GM08714 (cell line): Measurements from ENCODE around the gene IRF2.
A peak's percentile ranks its signal among the peaks of the same experiment; 100 is the strongest.

Experiments
- H3K4me3 ChIP-seq: fragments of 200-500 bp; sonication (Bioruptor generic); 2 replicates; pipeline ENCODE4 v1.5.1; 2014; ENCODE audit warnings: mild to moderate bottlenecking, low read length, inconsistent platforms
- ZNF274 ChIP-seq: IDR thresholded peaks from 2 replicates; pipeline ENCODE4 v1.6.1; 2012; ENCODE audit warnings: mild to moderate bottlenecking, low read depth, low read length

Gene IRF2

DNA sequence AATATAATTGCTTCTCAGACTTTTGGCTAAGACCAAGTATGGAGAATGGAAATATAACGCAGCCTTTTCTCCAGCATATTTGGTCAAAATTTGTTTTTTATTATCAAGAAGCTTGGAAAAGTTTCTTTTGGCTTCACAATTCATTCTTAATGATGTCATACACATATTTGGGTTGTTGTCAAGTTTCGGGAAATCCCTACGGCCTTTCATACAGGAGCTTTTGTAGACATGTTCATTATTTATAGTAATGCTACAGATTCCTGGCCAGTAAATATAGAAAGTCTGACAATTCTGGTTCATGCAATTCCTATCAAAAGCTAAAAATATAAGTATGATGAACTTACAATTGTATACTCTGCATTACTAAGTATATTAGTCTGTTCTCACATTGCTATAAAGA, 112.9 kb downstream of the IRF2 start:
- no peak for TF ChIP-seq ZNF274
- H3K4me3 ChIP-seq: no peak overlapping the region

GRCh38 chr4:184359888-184360287, 114.5 kb downstream of the IRF2 start:
- H3K4me3 ChIP-seq: no peak overlapping the region
- TF ChIP-seq ZNF274: no peak

- H3K4me3 ChIP-seq: no peak overlapping the region
- no peak for TF ChIP-seq ZNF274
Measured at GRCh38 chr4:184358521-184359232, 115.7 kb downstream of the IRF2 start.

GRCh38 chr4:184357772-184358171, 116.6 kb downstream of the IRF2 start:
- TF ChIP-seq ZNF274: no peak
- no peak overlapping the region for H3K4me3 ChIP-seq

- no peak overlapping the region for H3K4me3 ChIP-seq
- TF ChIP-seq ZNF274: no peak
Measured at GRCh38 chr4:184357165-184357564, 117.2 kb downstream of the IRF2 start.

DNA sequence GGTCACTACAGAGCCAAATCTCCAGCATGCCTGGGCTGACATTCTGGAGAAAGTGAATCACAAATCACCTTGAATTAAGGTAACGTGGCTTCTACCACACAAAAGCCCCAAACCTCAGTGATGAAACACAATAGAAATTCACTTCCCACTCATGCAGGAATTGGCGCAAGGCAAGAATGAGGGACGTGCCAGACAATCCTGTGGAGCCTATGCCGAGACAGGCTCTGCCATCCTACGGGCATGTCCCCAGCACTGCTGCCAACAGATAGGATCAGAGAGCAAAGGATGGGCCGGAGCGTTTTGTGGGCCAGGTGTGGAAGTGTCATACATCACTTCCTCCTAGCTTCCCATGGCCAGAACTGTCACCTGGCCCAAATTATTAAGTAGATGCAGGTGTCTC, 118.0 kb downstream of the IRF2 start:
- H3K4me3 ChIP-seq: no peak overlapping the region
- no peak for TF ChIP-seq ZNF274

DNA sequence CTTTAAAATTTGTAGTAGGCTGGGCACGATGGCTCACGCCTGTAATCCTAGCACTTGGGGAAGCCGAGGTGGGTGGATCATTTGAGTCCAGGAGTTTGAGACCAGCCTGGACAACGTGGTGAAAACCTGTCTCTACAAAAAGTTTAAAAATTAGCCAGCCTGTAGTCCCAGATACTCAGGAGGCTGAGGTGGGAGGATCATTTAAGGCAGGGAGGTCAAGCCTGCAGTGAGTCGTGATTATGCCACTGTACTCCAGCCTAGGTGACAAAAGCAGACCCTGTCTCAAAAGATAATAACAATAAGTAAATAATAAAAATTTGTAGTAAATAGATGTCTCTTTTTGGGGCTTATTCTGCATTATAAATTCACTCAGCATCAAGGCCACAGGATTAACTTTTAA, 118.5 kb downstream of the IRF2 start:
- no peak for TF ChIP-seq ZNF274
- no peak overlapping the region for H3K4me3 ChIP-seq

GRCh38 chr4:184355111-184355604, 119.2 kb downstream of the IRF2 start:
- TF ChIP-seq ZNF274: no peak

DNA sequence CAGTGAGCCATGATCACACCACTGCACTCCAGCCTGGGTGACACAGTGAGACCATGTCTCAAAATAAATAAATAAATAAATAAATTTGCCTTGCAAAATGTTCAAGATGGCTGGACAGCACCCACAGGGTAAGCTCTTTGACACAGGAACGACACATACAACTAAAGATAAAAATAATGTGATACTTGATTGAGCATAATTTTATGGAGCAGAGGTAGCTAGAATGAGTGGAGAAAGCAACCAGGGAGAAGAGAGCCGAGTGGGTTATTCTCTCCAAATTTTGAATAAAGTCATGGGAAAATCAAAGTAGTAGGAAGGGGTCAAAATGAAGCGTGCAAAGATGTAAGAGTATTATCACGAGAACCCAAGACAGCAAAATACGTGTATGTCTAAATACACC, 121.5 kb downstream of the IRF2 start:
- TF ChIP-seq ZNF274: no peak
- H3K4me3 ChIP-seq: peak overlapping the region; percentile 93

More at GRCh38 chr4:184355111-184355604, 119.2 kb downstream of the IRF2 start:
- H3K4me3 ChIP-seq: peak overlapping the region; percentile 2; the same call in 1 of the 2 replicates

- TF ChIP-seq ZNF274: no peak
- H3K4me3 ChIP-seq: peak overlapping the region; percentile 93
Measured at GRCh38 chr4:184351560-184352451, 122.5 kb downstream of the IRF2 start.

DNA sequence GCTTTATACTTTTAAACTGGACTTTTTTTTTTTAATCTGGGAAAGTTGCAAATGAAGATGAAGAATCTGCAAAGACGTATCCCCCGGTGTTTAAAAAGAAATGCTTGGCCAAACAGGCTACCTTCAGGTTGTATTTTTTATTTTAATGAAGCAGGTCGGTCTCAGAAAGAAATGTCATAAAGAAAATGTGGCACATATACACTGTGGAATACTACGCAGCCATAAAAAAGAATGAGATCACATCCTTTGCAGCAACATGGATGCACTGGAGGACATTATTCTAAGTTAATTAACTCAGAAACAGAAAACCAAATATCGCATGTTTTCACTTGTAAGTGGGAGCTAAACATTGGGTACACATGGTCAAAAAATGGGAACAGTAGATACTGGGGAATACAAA, 123.4 kb downstream of the IRF2 start:
- no peak for TF ChIP-seq ZNF274
- peak overlapping the region; percentile 93; the same call in 1 of the 2 replicates for H3K4me3 ChIP-seq

GRCh38 chr4:184350213-184350817, 124.0 kb downstream of the IRF2 start:
- no peak for TF ChIP-seq ZNF274
- peak overlapping the region; percentile 93 for H3K4me3 ChIP-seq

GRCh38 chr4:184349283-184350039, 124.9 kb downstream of the IRF2 start:
- no peak for TF ChIP-seq ZNF274

DNA sequence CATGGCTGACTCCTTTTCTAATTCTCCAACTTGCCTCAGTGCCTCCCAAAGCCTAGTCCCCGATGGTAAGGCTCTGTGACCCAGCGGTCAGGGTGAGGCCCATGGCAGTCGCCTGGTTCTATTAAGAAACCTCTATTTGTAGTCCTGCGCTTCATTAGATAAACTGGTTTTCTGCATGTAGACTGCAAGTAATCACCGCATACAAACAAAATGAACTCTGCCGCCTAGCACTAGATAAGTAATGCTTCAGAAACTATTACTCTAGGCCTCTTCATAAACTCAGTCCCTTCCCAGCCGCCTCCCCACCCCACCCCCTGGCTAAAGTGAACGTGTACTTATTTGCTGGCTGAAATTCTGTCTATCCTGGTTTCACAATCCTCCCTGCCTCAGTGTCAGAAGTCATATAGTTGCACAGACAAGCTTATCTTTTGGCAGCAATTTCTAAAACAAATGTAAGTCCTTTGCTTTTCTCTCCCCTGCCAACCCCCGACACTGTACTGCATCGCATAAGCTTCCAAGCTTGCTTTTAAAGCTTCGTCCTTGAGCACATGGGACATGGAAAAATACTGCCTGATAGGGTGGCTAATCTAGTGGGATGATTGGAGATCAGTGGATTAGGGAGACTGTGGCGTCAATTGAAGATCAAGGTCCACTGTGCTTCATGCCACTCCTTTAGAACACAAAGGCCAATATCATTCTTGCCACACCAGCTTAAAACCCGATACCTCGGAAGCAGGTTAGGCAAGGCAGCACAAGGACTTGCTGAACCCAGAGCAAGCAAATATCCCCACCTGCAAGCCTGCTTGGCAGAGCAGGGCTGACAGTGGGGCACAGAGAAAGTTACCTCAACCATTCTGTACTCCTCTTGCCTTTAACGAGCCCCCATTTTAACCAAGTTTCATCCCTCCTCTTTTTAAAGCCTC, 125.8 kb downstream of the IRF2 start:
- no peak for TF ChIP-seq ZNF274
- peak overlapping the region; percentile 93; the same call in 1 of the 2 replicates for H3K4me3 ChIP-seq

More at GRCh38 chr4:184349283-184350039, 124.9 kb downstream of the IRF2 start:
- peak overlapping the region; percentile 93; the same call in 1 of the 2 replicates for H3K4me3 ChIP-seq
